Epithelial cell of esophagus (primary cell): ENCODE results near the gene DROSHA.
"Not testable (repeated sequence)": the region's sequence is repeated elsewhere in the genome, so short reads cannot be mapped to it uniquely, and the experiment has no call there.

ENCODE experiments used
- DNase-seq: peaks from one replicate; pipeline ENCODE4 v3.0.0; 2010; ENCODE audit warnings: low read depth
- H3K4me3 ChIP-seq: 2 replicates; pipeline ENCODE4 v1.5.1; 2011; ENCODE audit warnings: mild to moderate bottlenecking, low read length, control low read depth
- TF ChIP-seq, protein P1 (sequence below): IDR thresholded peaks from 2 replicates; pipeline ENCODE4 v1.5.1; 2011; ENCODE audit warnings: low read depth, mild to moderate bottlenecking, low read length, control low read depth, inconsistent platforms; ENCODE audit not compliant: insufficient read depth; ENCODE audit errors: missing control alignments

Gene DROSHA

GRCh38 chr5:31568302-31568835, 36.5 kb upstream of the DROSHA start:
- no peak overlapping the region for H3K4me3 ChIP-seq
- TF ChIP-seq, protein P1, sequence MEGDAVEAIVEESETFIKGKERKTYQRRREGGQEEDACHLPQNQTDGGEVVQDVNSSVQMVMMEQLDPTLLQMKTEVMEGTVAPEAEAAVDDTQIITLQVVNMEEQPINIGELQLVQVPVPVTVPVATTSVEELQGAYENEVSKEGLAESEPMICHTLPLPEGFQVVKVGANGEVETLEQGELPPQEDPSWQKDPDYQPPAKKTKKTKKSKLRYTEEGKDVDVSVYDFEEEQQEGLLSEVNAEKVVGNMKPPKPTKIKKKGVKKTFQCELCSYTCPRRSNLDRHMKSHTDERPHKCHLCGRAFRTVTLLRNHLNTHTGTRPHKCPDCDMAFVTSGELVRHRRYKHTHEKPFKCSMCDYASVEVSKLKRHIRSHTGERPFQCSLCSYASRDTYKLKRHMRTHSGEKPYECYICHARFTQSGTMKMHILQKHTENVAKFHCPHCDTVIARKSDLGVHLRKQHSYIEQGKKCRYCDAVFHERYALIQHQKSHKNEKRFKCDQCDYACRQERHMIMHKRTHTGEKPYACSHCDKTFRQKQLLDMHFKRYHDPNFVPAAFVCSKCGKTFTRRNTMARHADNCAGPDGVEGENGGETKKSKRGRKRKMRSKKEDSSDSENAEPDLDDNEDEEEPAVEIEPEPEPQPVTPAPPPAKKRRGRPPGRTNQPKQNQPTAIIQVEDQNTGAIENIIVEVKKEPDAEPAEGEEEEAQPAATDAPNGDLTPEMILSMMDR, result no peak
- no peak for DNase-seq

- not testable (repeated sequence) for DNase-seq, H3K4me3 ChIP-seq
Measured at GRCh38 chr5:31566362-31566761, 34.5 kb upstream of the DROSHA start.

GRCh38 chr5:31563216-31563615, 31.3 kb upstream of the DROSHA start:
- TF ChIP-seq, protein P1, result no peak
- no peak for DNase-seq
- no peak overlapping the region for H3K4me3 ChIP-seq

GRCh38 chr5:31561946-31562345, 30.1 kb upstream of the DROSHA start:
- no peak overlapping the region for H3K4me3 ChIP-seq
- DNase-seq, result no peak
- TF ChIP-seq, protein P1, result no peak

GRCh38 chr5:31559942-31560341, 28.0 kb upstream of the DROSHA start:
- TF ChIP-seq, protein P1, result no peak
- no peak for DNase-seq
- no peak overlapping the region for H3K4me3 ChIP-seq

- no peak overlapping the region for H3K4me3 ChIP-seq
- TF ChIP-seq, protein P1, result no peak
- DNase-seq, result no peak
Measured at GRCh38 chr5:31556461-31556860, 24.6 kb upstream of the DROSHA start.

DNA sequence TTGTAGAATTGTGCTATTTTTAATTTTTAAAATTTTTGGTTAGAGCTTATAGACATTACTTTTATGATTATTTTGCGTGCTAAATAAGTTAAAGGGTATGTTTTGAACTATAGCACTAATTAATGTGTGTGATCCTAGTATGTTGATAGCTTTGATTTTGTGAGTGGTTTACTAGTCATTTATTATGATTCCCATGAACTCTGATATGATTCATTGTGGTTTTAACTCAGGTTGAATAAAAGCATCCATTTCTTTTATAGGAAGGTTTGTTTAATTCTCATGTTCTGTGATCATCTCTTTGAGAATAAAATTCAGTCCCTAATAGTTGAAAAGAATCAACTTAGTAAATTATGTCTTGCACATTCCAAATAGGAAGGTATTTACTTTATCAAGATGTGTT, 22.7 kb upstream of the DROSHA start:
- TF ChIP-seq, protein P1, result no peak

DNA sequence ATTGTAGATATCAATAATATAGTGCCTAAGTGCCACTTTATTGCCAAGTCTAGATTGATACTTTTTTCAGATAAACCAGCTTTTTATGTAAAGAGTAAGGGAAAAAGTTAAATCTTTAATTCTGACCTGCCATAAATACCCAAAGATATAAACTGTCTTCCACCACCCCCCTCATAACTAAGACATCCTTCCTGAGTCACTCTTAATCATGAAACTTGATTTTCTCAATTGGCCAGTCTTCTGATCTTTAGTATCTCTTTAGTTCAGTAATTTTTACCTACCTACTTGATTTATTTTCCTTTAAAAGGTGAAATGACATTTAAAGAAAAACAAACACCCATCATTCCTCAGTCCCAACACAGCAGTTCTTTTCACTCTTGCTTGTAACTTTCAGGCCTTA, 22.0 kb upstream of the DROSHA start:
- peak; percentile 27 for DNase-seq
- TF ChIP-seq, protein P1, result no peak

More for the DNA sequence above, 22.7 kb upstream of the DROSHA start:
- H3K4me3 ChIP-seq, result no peak overlapping the region
- DNase-seq, result no peak

More for the DNA sequence above, 22.0 kb upstream of the DROSHA start:
- no peak overlapping the region for H3K4me3 ChIP-seq
